ENCODE data around the gene KRTAP23-1.

Gene KRTAP23-1

GRCh38 chr21:30305136-30305535 lies 43.3 kb downstream of the KRTAP23-1 start:
- no peak for DNase-seq

All from CD4-positive, alpha-beta T cell treated with Interferon alpha-2 for 1 hour (primary cell).